Measurements from ENCODE around the gene CLMP. TPM values are rescaled to one million over a fixed set of nuclear protein-coding genes. Genes with fewer than 3 reads are reported as not detected.

CLMP gene
- polyA plus RNA-seq, 3 donors: 0.33 TPM; not detected in 2

GRCh38 chr11:123035831-123036230, 159.2 kb downstream of the CLMP start:
- no peak overlapping the region for H3K4me3 Mint-ChIP-seq
- DNase-seq: no peak
- H3K9me3 ChIP-seq (replicated peaks in 1 of 2; ENCODE audit: control insufficient read depth in 1 of 2, insufficient read depth in 1 of 2, low read length in 2 of 2): no peaks in the 10 kb centered on the region
- no peaks in the 10 kb centered on the region for H3K79me2 ChIP-seq (ENCODE audit: insufficient read depth, low read length)
- no peak overlapping the region for H3K9ac ChIP-seq (ENCODE audit: insufficient read depth, low read length, poor library complexity, severe bottlenecking)
- intact Hi-C loops (cut with micrococcal nuclease): no loop called here
- H3K9me3 Mint-ChIP-seq: no peaks in the 10 kb centered on the region
- H3K4me2 ChIP-seq (replicated peaks; ENCODE audit: extremely low read depth, low read length, poor library complexity, severe bottlenecking): no peak overlapping the region
- no peak overlapping the region for H3K4me3 ChIP-seq (replicated peaks in 1 of 3; ENCODE audit: low read depth in 2 of 3, low read length in 3 of 3)
- no peaks in the 10 kb centered on the region for H3K36me3 Mint-ChIP-seq
- peaks cover 0 to 5% of the 10 kb centered on the region in 2 donors for H3K4me1 ChIP-seq (ENCODE audit: control insufficient read depth in 1 of 2, insufficient read depth in 2 of 2, low read length in 2 of 2)
- TF ChIP-seq CTCF (IDR thresholded peaks at IDR 0.05): no peak
- H3K27me3 ChIP-seq (ENCODE audit: control insufficient read depth in 2 of 2, insufficient read depth in 2 of 2, low read length in 2 of 2): no peaks in the 10 kb centered on the region
- no peak overlapping the region for H3K27ac Mint-ChIP-seq
- H3K4me1 Mint-ChIP-seq: peaks cover 12% of the 10 kb centered on the region
- no peak overlapping the region for H3K27ac ChIP-seq (ENCODE audit: low read depth in 1 of 2, low read length in 2 of 2)
- no peak overlapping the region for H2AFZ ChIP-seq (ENCODE audit: insufficient read depth, low read depth, low read length, poor library complexity, severe bottlenecking)
- H3K27me3 Mint-ChIP-seq (ENCODE audit: low read depth in 3 of 3): peaks cover 0 to 4% (median 3%) of the 10 kb centered on the region in 3 donors
- WGBS (ENCODE audit: insufficient coverage): 77% methylated on average over 7 of the region's 10 CpGs
- no peaks in the 10 kb centered on the region for H4K20me1 ChIP-seq (ENCODE audit: insufficient read depth, low read length)
- H3K36me3 ChIP-seq (replicated peaks in 1 of 2; ENCODE audit: control insufficient read depth in 1 of 2, insufficient read depth in 2 of 2, low read length in 2 of 2): no peaks in the 10 kb centered on the region

- no peaks in the 10 kb centered on the region for H4K20me1 ChIP-seq (ENCODE audit: insufficient read depth, low read length)
- peaks cover 0 to 5% of the 10 kb centered on the region in 2 donors for H3K4me1 ChIP-seq (ENCODE audit: control insufficient read depth in 1 of 2, insufficient read depth in 2 of 2, low read length in 2 of 2)
- Mint-ChIP-seq H3K27ac (peak overlapping the region in 1 of 7 donors; percentile 20), H3K36me3 (no peaks in the 10 kb centered on the region), H3K4me1 (peaks cover 12% of the 10 kb centered on the region), H3K9me3 (no peaks in the 10 kb centered on the region), H3K27me3 (ENCODE audit: low read depth in 3 of 3) (peaks cover 0 to 4% (median 1%) of the 10 kb centered on the region in 3 donors), H3K4me3 (no peak overlapping the region)
- intact Hi-C loops (cut with micrococcal nuclease): no loop called here
- H3K27me3 ChIP-seq (ENCODE audit: control insufficient read depth in 2 of 2, insufficient read depth in 2 of 2, low read length in 2 of 2): no peaks in the 10 kb centered on the region
- H3K4me2 ChIP-seq (replicated peaks; ENCODE audit: extremely low read depth, low read length, poor library complexity, severe bottlenecking): no peak overlapping the region
- no peak overlapping the region for H3K4me3 ChIP-seq (replicated peaks in 1 of 3; ENCODE audit: low read depth in 2 of 3, low read length in 3 of 3)
- no peak for DNase-seq
- 37% methylated on average over 5 of the region's 6 CpGs for WGBS (ENCODE audit: insufficient coverage)
- no peaks in the 10 kb centered on the region for H3K36me3 ChIP-seq (replicated peaks in 1 of 2; ENCODE audit: control insufficient read depth in 1 of 2, insufficient read depth in 2 of 2, low read length in 2 of 2)
- no peaks in the 10 kb centered on the region for H3K9me3 ChIP-seq (replicated peaks in 1 of 2; ENCODE audit: control insufficient read depth in 1 of 2, insufficient read depth in 1 of 2, low read length in 2 of 2)
- no peak overlapping the region for H3K9ac ChIP-seq (ENCODE audit: insufficient read depth, low read length, poor library complexity, severe bottlenecking)
- no peak overlapping the region for H3K27ac ChIP-seq (ENCODE audit: low read depth in 1 of 2, low read length in 2 of 2)
- H2AFZ ChIP-seq (ENCODE audit: insufficient read depth, low read depth, low read length, poor library complexity, severe bottlenecking): no peak overlapping the region
- no peaks in the 10 kb centered on the region for H3K79me2 ChIP-seq (ENCODE audit: insufficient read depth, low read length)
- no peak for TF ChIP-seq CTCF (IDR thresholded peaks at IDR 0.05)
Observed at GRCh38 chr11:123034597-123034996, 160.5 kb downstream of the CLMP start.
